GM21825 (cell line): ENCODE results near the gene HOXD10.

Experiments
- ATAC-seq: cut with Tn5 transposase; IDR thresholded peaks from one replicate; pipeline ENCODE4 v1.9.1; 2021; ENCODE audit warnings: mild to moderate bottlenecking, moderate library complexity; ENCODE audit not compliant: unreplicated experiment

HOXD10 gene

GRCh38 chr2:176115883-176116813 is at the start of gene HOXD10:
HOXD10 (plus strand) TSS chr2:176116778; CDS start chr2:176116834, 56 bp downstream.
- ATAC-seq = no peak

DNA sequence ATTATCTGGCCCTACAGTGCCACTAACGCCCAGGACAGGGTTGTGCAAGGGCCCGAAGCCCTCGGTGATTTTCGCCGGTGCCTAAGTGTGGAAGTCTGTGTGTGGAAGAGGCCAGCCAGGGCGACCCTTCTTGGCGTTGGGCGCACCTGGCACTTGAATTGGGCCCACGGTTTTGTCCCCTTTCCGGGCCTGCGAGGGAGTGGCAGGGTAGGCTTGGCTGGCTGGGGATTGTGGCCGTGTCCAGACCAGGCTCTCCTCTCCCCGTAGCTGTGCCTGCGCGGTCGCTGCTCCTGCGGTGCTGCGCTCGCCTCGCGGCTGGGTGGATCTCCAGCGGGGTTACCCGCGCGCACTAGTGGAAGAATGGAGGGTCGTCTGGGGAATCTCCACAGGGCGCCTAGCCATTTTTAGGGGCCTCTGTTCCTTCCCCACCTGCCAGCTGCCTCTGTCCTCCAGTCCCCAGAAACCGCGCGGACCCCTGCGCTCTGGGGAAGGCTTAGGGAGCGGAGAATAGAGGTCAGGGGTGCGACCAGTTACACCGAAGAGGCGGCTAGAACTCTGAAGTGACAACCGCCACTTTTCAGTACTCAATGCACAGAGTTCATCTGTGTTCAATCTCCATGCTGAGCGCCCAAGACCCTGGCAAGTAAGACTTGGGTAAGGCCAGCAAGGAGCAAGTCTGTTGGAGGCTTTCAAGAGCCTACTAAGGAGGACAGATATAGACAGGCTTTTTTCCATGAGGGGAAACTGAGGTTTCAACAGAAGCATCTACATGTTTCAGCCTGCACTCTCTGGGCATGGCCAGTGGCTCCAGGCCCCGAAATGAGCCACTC is 48.8 kb upstream of the HOXD10 start:
- no peak for ATAC-seq

DNA sequence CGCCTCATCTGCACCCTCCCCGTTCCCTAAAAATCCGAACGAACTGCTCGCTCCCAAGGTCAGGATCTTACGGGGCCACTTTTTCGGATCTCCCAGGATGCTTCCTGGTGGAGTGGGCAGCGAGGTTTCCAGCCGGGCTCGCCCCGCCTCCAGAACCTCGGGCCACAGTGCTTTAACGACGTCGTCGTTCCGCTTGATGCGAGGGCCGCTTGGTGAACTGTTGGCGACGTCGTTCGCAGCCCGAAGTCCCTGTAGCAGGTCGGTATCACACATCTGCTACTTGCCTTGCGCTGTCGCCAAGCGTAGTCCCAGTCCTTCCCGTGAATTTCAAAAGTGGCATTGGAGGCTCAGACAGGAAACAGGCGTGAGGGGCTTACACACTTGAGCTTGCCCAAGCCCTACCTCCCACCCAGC is 48.2 kb upstream of the HOXD10 start:
- ATAC-seq = no peak

DNA sequence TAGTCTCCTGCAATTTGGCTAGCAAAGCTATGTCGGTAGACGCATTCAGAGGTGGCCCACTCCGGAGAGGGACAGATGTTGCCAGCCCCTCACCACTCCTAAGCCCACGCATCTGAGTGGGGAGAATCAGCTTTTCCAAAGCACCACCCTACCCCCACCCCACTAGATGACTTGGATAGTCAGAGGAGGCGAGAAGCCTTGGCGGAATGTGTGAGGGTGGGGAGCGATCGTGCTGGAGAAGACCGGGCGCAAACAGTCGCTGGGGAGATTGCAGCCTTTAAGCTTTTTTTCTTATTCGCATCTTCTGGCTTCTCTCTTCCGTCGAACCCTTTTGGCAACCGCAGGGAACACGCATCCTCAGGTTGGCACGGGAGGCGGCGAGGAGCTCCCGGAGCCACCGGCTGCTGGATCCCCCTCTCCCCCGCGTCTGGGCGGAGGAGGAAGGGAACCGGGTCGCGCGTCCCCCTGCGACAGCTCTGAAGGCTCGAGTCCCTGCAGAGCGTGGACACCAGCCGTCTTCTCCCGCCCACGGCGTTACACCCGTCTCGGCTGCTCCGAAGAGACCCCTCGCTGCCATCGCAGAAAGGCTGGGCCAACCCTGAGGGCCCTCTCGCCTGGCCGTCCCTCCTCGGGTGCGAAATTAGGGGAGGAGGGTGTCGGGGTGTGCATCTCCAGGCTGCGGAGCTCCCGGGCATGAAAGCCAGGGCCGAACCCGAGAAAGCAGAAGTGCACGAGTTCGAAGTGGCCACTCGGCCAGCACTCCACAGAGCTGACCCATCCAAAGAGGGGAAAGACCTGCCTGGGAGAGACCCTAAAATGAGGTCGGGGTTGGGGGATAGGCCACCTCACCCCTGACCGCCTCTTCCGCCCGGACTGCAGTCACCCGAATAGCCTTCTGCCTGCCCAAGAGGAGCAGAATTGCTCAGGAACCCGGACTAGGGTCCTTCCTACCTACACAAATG is 45.0 kb upstream of the HOXD10 start:
- no peak for ATAC-seq

GRCh38 chr2:176072292-176072669 is 44.3 kb upstream of the HOXD10 start:
- ATAC-seq = no peak

DNA sequence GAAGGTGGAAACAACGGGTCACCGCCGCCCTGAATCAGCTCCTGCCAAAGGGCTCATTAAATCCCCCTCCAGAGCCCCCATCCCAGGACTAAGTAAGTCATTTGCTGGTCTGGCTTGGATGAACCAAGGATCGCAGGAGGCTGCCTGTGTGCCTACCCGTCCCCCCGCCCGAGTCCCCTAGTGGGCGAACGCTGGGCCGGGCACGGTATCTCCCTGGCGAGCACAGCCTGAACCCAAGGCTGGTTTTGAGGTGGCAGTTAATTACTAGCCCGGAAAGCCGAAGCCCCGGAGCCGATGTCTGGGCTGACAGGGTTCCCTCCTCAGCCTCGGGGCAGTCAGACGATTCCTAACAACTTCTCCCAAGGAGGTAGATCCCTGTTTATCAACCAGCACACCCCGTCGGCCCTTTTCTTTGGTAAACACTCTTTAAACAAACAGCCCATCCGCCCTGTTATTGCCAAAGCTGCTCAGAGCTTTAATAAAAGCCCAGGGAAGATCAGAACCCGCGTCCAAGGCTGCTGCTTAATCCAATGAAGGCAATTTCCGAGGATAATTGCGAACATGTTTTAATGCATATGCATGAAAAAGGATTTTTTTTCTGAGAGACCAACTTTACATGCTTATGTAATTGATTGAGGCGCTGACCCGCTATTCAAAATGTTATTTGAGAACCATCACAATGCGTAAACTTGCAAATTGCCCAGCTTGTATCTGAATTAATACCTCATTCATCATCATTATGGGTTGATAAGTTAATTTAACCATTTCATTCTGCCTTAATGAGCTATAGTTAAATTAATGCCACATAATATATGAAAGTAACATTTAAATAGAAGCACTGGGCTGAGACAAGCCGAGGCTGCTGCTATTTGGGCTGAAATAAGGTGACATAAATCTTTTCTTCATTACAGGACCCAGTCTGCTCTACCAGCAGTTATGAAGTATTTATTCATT is 43.4 kb upstream of the HOXD10 start:
- ATAC-seq = no peak

DNA sequence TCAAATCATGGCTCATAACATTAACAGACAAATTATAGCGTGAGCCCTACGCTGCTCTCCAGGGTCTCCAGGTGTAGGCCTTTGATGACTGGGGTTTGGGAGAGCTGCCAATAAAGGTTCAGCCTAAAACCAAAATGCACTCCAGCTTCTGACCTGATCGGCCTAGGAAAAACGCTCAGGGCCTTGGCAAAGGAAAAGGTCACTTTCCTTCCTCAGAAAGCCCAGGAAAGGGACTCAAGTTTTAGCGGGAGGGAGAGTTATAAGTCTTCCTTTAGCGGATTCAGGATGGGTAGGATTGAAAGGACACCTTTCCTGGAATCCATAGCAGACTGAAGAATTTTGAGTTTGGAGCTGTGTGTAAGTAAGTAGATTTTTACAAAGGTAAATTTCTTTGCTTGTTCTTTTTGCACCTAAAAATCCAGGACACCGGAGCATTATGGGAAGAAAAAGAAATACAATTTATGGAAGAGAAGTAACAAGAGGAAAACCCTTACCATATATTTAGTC is 41.6 kb upstream of the HOXD10 start:
- ATAC-seq = no peak

GRCh38 chr2:176075481-176075880 is 41.1 kb upstream of the HOXD10 start:
- ATAC-seq = no peak

- no peak for ATAC-seq
Measured at GRCh38 chr2:176076063-176076462, 40.5 kb upstream of the HOXD10 start.

- ATAC-seq = no peak
Measured at GRCh38 chr2:176076796-176077195, 39.8 kb upstream of the HOXD10 start.

- no peak for ATAC-seq
Measured at GRCh38 chr2:176078541-176079284, 37.9 kb upstream of the HOXD10 start.

DNA sequence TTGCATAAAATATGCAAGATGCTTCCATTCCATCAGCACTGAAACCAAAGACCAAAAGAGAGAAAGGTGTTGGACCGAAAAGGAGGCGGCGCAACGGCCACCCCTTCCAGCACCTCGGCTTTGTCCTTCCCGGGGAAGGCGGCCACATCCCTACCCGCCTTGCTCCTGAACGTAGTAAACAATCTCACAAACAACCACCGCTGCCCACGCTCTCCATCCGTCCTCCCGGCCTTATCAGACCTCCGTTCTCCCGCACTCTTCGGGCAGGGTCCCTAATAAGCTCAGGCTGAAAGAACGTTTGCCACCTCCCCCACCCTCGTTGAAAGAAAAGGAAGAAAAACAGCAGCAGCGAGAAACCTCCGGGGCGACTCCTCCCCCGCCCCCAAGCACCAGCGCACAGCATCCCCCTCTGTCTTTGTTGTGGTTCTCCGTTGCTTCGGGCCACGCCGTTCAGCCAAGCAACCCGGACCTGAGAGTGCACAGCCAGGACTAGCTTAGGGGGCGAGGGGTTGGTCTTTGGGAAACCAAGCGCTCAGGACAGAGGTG is 37.2 kb upstream of the HOXD10 start:
- no peak for ATAC-seq

GRCh38 chr2:176079831-176080539 is 36.6 kb upstream of the HOXD10 start:
- no peak for ATAC-seq

DNA sequence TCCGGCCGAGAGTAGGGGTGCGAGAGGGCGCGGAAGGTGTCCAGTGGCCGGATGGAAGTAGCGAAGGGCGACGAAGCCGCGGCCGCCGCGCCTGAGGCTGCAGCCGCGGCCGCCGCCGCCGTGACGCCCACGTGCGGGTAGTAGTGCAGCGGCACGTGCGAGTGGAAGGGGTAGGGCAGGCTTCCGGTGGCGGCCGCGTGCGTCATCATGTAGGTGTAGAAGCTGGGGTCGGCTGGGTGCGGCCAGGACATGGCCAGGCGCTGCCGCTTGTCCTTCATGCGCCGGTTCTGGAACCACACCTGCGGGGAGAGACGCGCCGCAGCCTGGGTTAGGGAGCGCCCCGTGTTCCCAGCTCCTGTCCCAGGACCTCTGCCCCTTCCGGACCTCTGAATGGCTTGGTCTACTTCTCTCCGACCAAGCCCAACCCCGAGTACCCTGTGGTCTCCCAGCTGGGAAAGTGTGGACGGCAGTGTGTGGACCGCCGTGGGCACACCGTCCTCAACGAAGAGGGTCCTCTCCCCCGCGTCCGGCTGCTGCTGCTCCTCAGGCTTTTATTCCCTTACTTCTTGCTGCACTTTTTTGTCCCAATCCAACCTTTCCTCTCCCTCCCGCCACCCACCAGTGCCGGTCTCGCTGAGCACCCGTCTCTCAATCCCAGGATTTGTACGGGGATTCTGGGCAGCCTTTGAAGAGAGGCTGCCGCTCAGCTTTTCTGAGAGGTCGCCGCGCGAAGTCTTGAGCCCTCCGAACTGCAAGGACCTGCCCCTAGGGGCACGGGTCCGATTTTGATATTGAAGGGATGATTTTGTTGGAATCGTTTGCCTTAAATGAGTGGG is 35.8 kb upstream of the HOXD10 start:
- no peak for ATAC-seq

- no peak for ATAC-seq
Measured at GRCh38 chr2:176081376-176081836, 35.2 kb upstream of the HOXD10 start.

DNA sequence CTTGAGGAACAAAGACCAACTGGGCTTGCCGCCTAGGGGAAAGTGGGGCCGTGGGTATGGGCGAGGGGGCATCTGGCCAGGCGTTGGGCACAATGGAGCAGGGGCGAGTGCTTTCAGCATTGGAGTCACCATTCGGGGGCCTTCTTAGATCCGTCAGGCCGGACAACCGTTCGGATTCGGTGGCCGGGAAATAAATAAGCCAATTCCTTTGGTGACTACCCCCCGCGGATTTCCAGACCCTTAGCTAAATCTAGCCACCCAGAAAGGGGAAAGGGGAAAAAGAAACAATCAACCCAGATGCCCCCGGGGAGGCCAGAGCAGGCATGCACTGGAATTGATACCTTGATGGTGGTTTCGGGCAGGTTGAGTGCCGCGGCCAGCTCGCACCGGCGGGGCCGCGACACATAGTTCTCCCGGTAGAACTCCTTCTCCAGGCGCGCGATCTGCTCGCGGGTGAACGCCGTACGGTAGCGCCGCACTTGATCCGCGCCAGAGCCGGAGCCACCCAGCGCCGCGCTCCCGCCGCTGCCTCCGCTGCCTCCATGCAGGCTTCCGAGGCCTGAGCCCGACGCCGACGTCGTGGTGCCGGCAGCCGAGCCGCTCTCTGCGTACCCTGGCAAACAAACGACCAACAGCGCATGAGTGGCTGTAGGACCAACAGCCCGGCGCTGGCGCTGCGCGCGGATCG is 34.6 kb upstream of the HOXD10 start:
- no peak for ATAC-seq
